Nephron (organoid): ENCODE measurements around the gene DUSP22.
"Not testable (repeated sequence)": the region's sequence is repeated elsewhere in the genome, so short reads cannot be mapped to it uniquely, and the experiment has no call there.

Experiments
- H3K27ac Mint-ChIP-seq, 3 experiments: 2 replicates each; pipeline ENCODE4 v1.8.0; 2020; ENCODE audit warnings: mixed read lengths in 3 of 3, mild to moderate bottlenecking in 2 of 3, moderate library complexity in 1 of 3
- H3K27me3 Mint-ChIP-seq: 2 replicates; pipeline ENCODE4 v1.8.0; 2021; ENCODE audit warnings: low read depth, mild to moderate bottlenecking, moderate library complexity, mixed read lengths
- H3K36me3 Mint-ChIP-seq: 2 replicates; pipeline ENCODE4 v1.8.0; 2020; ENCODE audit warnings: low read depth, mixed read lengths
- H3K4me1 Mint-ChIP-seq: 2 replicates; pipeline ENCODE4 v1.8.0; 2020; ENCODE audit warnings: mixed read lengths
- H3K4me3 Mint-ChIP-seq, 3 experiments: 2 replicates each; pipeline ENCODE4 v1.8.0; 2020; ENCODE audit warnings: mild to moderate bottlenecking in 3 of 3, mixed read lengths in 3 of 3, moderate library complexity in 2 of 3
- H3K9me3 Mint-ChIP-seq: 2 replicates; pipeline ENCODE4 v1.8.0; 2020; ENCODE audit warnings: mixed read lengths
- CTCF ChIP-seq, 3 experiments: fragments of 200-600 bp; sonication (generic); IDR thresholded peaks; one replicate each; pipeline ENCODE4 v1.5.0; 2021; ENCODE audit warnings: antibody characterized with exemption in 3 of 3; ENCODE audit not compliant: unreplicated experiment in 3 of 3

Gene DUSP22

GRCh38 chr6:323730-324088 is 31.4 kb downstream of the DUSP22 start:
- Mint-ChIP-seq H3K9me3 (peaks cover 2% of the 10 kb centered on the region), H3K36me3 (peaks cover 6% of the 10 kb centered on the region), H3K27me3 (peaks cover 3% of the 10 kb centered on the region), H3K4me1 (peaks cover 8% of the 10 kb centered on the region), H3K4me3 (no peak overlapping the region), H3K27ac (no peak overlapping the region)
- no peak for TF ChIP-seq CTCF (IDR thresholded peaks at IDR 0.05; ENCODE audit: unreplicated experiment in 3 of 3)

- TF ChIP-seq CTCF (IDR thresholded peaks at IDR 0.05; ENCODE audit: unreplicated experiment in 3 of 3) = no peak
- peaks cover 8% of the 10 kb centered on the region for H3K4me1 Mint-ChIP-seq
- no peak overlapping the region for H3K27ac Mint-ChIP-seq
- H3K9me3 Mint-ChIP-seq = peaks cover 2% of the 10 kb centered on the region
- peaks cover 6% of the 10 kb centered on the region for H3K36me3 Mint-ChIP-seq
- H3K27me3 Mint-ChIP-seq = peaks cover 3% of the 10 kb centered on the region
- no peak overlapping the region for H3K4me3 Mint-ChIP-seq
These were observed 31.9 kb downstream of the DUSP22 start for GRCh38 chr6:324116-324728.

GRCh38 chr6:324729-325125 is 32.4 kb downstream of the DUSP22 start:
- TF ChIP-seq CTCF (IDR thresholded peaks at IDR 0.05; ENCODE audit: unreplicated experiment in 3 of 3) = no peak
- Mint-ChIP-seq H3K36me3 (peaks cover 6% of the 10 kb centered on the region), H3K27me3 (peaks cover 3% of the 10 kb centered on the region), H3K4me3 (no peak overlapping the region), H3K4me1 (peaks cover 8% of the 10 kb centered on the region), H3K9me3 (peaks cover 2% of the 10 kb centered on the region), H3K27ac (no peak overlapping the region)

GRCh38 chr6:325161-325860 is 33.0 kb downstream of the DUSP22 start:
- H3K4me1 Mint-ChIP-seq, H3K36me3 Mint-ChIP-seq, H3K27ac Mint-ChIP-seq, H3K9me3 Mint-ChIP-seq, H3K27me3 Mint-ChIP-seq, H3K4me3 Mint-ChIP-seq: not testable (repeated sequence)

- H3K4me1 Mint-ChIP-seq, H3K9me3 Mint-ChIP-seq, H3K27ac Mint-ChIP-seq, H3K27me3 Mint-ChIP-seq, H3K36me3 Mint-ChIP-seq, H3K4me3 Mint-ChIP-seq: not testable (repeated sequence)
These were observed 33.8 kb downstream of the DUSP22 start for GRCh38 chr6:326066-326465.

GRCh38 chr6:326896-327537 is 34.7 kb downstream of the DUSP22 start:
- Mint-ChIP-seq H3K9me3 (peaks cover 2% of the 10 kb centered on the region), H3K36me3 (peaks cover 6% of the 10 kb centered on the region), H3K27me3 (peaks cover 3% of the 10 kb centered on the region), H3K4me1 (peaks cover 8% of the 10 kb centered on the region), H3K27ac (peak overlapping the region in 2 of 3 experiments; percentile 14 to 27), H3K4me3 (no peak overlapping the region)
- no peak for TF ChIP-seq CTCF (IDR thresholded peaks at IDR 0.05; ENCODE audit: unreplicated experiment in 3 of 3)
